Stimulated activated CD8-positive, alpha-beta memory T cell treated with anti-CD3 and anti-CD28 coated beads, Interleukin-15, amount 100 ng/mL, for 48 hours (primary cell): Measurements from ENCODE around the gene TEX48.
A peak's percentile ranks its signal among the peaks of the same experiment; 100 is the strongest.

Source experiments
- DNase-seq, 2 donors: peaks; one replicate each; pipeline ENCODE4 v3.0.0-alpha.2; 2020; ENCODE audit warnings: low read depth in 2 of 2

The TEX48 gene

GRCh38 chr9:114681594-114682332 lies at the start of gene TEX48:
TEX48 (minus strand) TSS chr9:114682192; CDS start chr9:114671723, 10,469 bp downstream.
- peak; percentile 62 to 68 for DNase-seq

- no peak for DNase-seq
Observed at GRCh38 chr9:114731701-114732100, 49.7 kb upstream of the TEX48 start.

GRCh38 chr9:114729706-114730105 lies 47.7 kb upstream of the TEX48 start:
- no peak for DNase-seq

DNA sequence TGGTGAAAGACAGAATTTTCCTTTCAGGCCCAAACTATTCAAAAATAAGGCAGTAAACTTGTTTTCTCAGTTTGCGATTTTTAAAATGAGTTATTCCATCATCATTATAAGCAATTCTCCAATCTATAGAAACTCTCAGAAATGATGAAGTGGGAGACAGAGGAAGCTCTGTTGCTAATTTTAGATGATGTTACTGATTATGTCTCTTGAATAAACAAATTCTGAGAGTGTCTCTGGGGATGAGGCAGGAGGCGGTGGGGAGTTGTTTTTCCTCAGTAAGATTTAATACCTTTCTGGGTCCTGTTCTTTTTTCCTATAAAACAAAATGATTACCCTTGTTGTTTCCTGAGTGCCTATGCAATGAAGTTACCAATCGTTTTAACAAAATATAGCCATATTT lies 43.9 kb upstream of the TEX48 start:
- no peak for DNase-seq

DNA sequence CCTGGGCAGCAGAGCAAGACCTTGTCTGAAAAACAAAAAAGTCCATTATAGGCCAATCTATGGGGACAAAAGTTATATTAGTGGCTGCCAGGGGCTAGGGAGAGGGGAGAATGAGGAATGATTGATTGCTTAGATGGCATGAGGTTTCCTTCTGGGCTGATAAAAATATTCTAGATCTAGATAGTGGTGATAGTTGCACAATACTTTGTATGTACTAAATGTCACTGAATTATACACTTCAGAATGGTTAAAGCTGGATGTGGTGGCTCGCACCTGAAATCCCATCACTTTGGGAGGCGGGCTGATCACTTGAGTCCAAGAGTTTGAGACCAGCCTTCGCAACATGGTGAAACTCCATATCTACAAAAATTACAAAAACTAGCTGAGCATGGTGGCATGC lies 42.8 kb upstream of the TEX48 start:
- DNase-seq, result no peak

DNA sequence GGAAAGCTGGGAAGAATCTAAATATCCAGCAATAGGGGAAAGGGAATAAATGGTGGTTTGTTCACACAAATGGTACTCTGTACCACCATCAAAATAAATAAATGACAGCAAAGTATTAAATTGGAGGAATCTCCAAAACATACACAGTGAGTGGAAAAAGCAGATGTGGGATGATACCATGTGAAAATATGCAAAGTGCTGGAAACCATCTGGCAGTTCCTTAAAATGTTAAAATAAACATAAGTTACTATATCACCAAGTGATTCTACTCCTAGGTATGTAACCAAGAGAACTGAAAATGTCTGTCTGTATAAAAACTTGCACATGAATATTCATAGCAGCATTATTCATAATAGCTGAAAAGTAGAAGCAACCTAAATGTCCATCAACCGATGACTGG lies 41.9 kb upstream of the TEX48 start:
- no peak for DNase-seq

GRCh38 chr9:114722937-114723620 lies 41.1 kb upstream of the TEX48 start:
- DNase-seq, result no peak

DNA sequence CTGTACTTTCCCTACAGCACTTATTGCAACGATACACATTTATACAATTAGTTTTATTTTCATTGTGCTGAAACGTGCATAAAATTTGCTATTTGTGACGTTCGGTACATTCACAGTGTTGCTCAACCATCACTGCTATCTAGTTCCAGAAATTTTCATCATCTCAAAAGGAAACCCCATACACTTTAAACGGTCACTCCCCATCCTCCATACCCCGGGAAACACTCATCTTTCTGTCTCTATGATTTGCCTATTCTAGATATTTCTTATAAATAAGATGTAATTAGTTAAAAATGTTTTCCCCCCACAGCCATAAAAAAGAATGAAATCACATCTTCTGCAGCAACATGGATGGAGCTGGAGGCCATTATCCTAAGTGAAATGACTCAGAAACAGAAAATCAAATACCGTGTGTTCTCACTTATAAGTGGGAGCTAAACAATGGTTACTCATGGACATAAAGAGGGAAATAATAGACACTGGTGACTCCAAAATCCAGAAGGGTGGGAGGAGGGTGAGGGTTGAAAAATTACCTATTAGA lies 40.2 kb upstream of the TEX48 start:
- no peak for DNase-seq

GRCh38 chr9:114721491-114722079 lies 39.6 kb upstream of the TEX48 start:
- DNase-seq, result no peak

- DNase-seq, result no peak
Observed at GRCh38 chr9:114720086-114720676, 38.2 kb upstream of the TEX48 start.

- no peak for DNase-seq
Observed at GRCh38 chr9:114719290-114719689, 37.3 kb upstream of the TEX48 start.

DNA sequence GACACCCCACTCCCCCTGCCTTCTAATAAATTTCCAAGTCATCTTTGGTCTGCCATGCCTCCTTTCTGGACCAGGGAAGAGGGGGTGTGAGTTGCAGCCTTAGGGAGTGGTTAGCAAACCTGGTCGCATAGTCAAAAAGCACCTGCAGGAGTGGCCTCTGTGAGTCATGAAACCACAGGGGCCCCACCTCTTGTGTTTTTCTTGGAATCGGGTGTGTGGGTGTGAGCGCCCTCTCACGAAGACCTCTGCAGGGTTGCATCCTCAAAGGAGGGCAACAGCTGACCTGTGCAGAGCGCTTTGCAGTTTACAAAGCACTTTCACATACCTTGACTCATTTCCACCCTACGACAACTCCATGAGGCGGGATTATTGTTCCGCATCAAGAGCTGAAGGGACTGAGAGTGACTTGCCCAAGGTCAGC lies 36.8 kb upstream of the TEX48 start:
- DNase-seq, result peak; percentile 88

DNA sequence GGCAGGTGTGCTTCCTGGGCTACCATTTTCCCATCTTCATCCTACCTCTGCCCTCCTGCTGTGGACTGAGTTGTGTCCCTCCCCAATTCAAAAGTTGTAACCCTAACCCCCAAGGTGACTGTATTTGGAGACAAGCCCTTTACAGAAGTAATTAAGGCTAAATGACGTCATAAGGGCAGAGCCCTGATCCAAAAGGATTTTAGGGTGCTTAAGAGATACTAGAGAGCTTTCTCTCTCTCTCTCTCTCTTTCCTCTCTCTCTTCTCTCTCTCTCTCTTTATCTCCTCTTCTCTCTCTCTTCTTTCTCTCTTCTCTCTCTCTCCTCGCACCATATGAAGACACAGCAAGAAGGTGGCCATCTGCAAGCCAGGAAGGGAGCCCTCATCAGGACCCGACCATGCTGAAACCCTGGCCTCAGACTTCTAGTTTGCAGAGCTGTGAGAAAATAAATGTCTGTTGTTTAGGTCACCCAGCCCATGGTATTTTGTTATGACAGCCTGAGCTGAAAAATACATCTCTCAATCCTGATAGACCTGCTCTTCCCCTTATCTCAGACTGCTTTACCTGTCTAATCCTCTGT lies 36.0 kb upstream of the TEX48 start:
- DNase-seq, result no peak

- DNase-seq, result no peak
Observed at GRCh38 chr9:114709636-114710035, 27.6 kb upstream of the TEX48 start.

GRCh38 chr9:114706711-114707110 lies 24.7 kb upstream of the TEX48 start:
- no peak for DNase-seq

- no peak for DNase-seq
Observed at GRCh38 chr9:114701988-114702387, 20.0 kb upstream of the TEX48 start.

DNA sequence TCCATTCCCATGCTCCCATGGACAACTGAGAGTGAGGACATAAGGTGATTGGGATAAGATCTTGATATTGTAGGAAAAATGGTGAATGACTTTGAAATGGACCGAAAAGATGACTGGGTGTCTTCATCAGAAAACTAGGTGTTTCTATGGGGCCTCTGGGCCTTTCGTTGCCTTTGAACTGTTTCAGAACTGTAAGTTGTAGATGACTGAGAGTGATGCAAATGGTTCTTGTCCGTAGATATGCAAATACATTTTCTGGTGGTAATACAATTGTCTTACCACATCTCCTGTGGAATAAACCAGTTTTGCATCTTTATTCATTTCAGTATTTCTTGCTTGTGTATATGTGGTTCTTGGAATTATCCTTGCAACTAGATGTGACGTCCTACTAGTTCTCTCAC lies 16.0 kb upstream of the TEX48 start:
- DNase-seq, result no peak

DNA sequence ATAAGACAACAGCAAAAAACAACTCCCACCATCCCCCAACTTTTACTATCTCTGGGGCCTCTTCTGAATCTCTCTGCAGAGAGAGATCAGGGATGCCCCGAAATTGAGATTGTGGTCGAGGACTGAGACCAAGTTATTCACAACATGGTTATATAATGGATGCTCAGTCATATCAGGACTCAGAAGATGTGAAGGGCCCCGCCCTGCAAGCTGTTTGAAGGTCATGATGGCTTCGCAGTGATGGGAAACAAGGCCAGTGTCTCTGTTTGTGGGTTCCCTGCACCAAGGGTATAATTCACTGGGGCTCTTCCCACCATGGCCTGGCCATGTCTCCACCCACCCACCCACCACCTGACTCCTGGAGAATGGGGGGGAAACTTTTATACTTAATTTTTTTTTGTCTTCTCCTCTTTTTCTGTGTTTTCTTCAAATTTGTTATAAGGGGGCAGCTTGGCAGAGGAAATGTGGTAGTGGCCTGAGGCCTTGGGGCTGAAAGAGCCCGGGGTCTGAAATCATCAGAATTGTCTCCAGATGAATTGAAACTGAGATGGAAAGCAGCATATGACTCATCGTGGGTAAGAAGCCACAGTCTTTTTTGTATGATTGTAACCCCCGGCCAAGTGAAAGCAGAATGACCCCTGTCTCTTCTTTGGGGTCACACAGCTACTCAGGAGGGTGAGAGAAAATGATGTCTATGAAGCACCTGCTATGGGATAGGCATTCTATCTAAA lies 15.0 kb upstream of the TEX48 start:
- peak; percentile 71 to 74 for DNase-seq

- DNase-seq, result no peak
Observed at GRCh38 chr9:114695948-114696347, 14.0 kb upstream of the TEX48 start.

- no peak for DNase-seq
Observed at GRCh38 chr9:114694719-114695269, 12.8 kb upstream of the TEX48 start.

DNA sequence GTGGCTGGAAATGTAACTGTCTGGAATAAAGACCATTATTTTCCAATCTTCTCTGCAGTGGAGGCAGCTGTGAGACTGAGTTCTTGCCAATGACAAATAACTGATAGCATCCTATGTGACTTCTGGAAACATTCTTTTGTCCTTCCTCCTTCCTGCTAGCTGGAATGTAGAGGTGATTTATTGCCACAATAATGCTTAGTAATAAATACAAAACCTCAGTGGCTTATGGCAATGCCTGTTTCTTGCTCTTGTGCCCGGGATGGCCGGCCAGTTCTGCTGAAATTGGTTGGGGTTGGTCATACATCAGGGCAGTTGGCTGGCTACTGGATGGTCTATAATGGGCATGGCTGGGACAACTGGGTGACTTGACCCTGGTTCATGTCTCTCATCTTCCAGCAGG lies 12.2 kb upstream of the TEX48 start:
- DNase-seq, result no peak
